Stimulated activated CD8-positive, alpha-beta memory T cell treated with anti-CD3 and anti-CD28 coated beads, Interleukin-2, amount 100 ng/mL, for 48 hours (primary cell): ENCODE measurements around the gene TMEM129.
A peak's percentile ranks its signal among the peaks of the same experiment; 100 is the strongest.

Source experiments
- DNase-seq, 2 donors: peaks; one replicate each; pipeline ENCODE4 v3.0.0-alpha.2; 2020; ENCODE audit warnings: low read depth in 2 of 2

Gene TMEM129

GRCh38 chr4:1745165-1745564 lies 24.0 kb upstream of the TMEM129 start:
- no peak for DNase-seq

GRCh38 chr4:1744552-1744951 lies 23.4 kb upstream of the TMEM129 start:
- DNase-seq = no peak

GRCh38 chr4:1743975-1744374 lies 22.9 kb upstream of the TMEM129 start:
- no peak for DNase-seq

GRCh38 chr4:1743551-1743950 lies 22.4 kb upstream of the TMEM129 start:
- no peak for DNase-seq

- DNase-seq = no peak
Observed at GRCh38 chr4:1741208-1741607, 20.1 kb upstream of the TMEM129 start.

GRCh38 chr4:1740021-1740545 lies 19.0 kb upstream of the TMEM129 start:
- DNase-seq = no peak

- no peak for DNase-seq
Observed at GRCh38 chr4:1739358-1739757, 18.2 kb upstream of the TMEM129 start.

GRCh38 chr4:1738410-1738809 lies 17.3 kb upstream of the TMEM129 start:
- no peak for DNase-seq

- no peak for DNase-seq
Observed at GRCh38 chr4:1737666-1738065, 16.5 kb upstream of the TMEM129 start.

GRCh38 chr4:1736812-1737211 lies 15.7 kb upstream of the TMEM129 start:
- DNase-seq = no peak

GRCh38 chr4:1735215-1735614 lies 14.1 kb upstream of the TMEM129 start:
- no peak for DNase-seq

GRCh38 chr4:1732911-1733310 lies 11.8 kb upstream of the TMEM129 start:
- DNase-seq = no peak

GRCh38 chr4:1731180-1731579 lies 10.1 kb upstream of the TMEM129 start:
- no peak for DNase-seq

- no peak for DNase-seq
Observed at GRCh38 chr4:1730532-1731135, 9.5 kb upstream of the TMEM129 start.

GRCh38 chr4:1728061-1728980 lies 7.2 kb upstream of the TMEM129 start:
- DNase-seq = no peak

- DNase-seq = no peak
Observed at GRCh38 chr4:1727117-1728031, 6.3 kb upstream of the TMEM129 start.

GRCh38 chr4:1726146-1726934 lies 5.2 kb upstream of the TMEM129 start:
- peak; percentile 77 to 84 for DNase-seq

GRCh38 chr4:1725521-1725920 lies 4.4 kb upstream of the TMEM129 start:
- DNase-seq = no peak

GRCh38 chr4:1723131-1723801 lies 2.1 kb upstream of the TMEM129 start:
- peak in 1 of 2 donors; percentile 43 for DNase-seq

GRCh38 chr4:1722551-1723118 lies 1.5 kb upstream of the TMEM129 start:
- DNase-seq = no peak
